OCI-M2 (cell line): ENCODE measurements around the gene MYL5.
"Not testable (repeated sequence)": the region's sequence is repeated elsewhere in the genome, so short reads cannot be mapped to it uniquely, and the experiment has no call there.

Experiments
- DNase-seq: peaks from one replicate; lab custom pipeline; 2025; ENCODE audit not compliant: unreplicated experiment; lab: John Stamatoyannopoulos, UW

MYL5 gene

DNA sequence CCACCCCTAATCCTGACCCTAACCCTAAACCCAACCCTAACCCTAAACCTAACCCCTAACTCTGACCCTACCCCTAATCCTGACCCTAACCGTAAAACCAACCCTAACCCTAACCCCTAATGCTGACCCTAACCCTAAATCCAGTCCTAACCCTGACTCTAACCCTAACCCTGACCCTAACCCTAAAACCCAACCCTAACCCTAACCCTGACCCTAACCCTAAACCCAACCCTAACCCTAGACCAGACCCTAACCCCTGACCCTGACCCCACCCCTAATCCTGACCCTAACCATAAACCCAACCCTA lies 30.6 kb downstream of the MYL5 start:
- DNase-seq = no peak

GRCh38 chr4:705278-706082 lies 31.1 kb downstream of the MYL5 start, which contains the start of gene PCGF3:
PCGF3 (plus strand) TSS chr4:705832; CDS start chr4:733681, 27,849 bp downstream.
- peak; percentile 31 for DNase-seq

- not testable (repeated sequence) for DNase-seq
These were observed 31.8 kb downstream of the MYL5 start for GRCh38 chr4:706083-706633.

- no peak for DNase-seq
These were observed 32.7 kb downstream of the MYL5 start for GRCh38 chr4:706834-707598.

DNA sequence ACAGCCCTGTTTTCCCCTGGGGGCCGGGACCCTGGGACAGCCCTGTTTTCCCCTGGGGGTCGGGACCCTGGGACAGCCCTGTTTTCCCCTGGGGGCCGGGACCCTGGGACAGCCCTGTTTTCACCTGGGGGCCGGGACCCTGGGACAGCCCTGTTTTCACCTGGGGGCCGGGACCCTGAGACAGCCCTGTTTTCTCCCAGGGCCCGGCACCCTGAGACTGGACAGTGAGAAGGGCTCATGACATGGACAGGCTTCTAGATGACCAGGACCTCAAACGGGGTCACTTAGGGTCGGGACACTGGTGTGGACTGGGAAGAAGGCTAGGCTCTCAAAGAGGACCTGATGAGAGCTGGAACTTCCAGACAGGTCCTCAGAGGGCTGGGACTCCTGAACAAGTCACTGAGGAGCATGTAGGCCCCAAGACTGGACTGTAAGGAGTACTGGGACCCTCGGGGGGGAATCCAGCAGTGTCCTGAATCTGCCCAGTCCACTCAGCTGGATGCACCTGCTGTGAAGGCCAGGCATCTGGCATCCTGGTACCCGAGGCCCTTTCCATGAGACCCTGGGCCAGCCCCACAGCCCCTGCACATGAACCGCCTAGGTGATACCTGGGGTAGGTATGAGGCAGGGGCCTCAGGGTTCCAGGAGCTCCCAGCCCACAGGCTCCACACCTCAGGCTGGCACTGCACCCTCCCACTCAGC lies 33.7 kb downstream of the MYL5 start:
- DNase-seq = no peak

GRCh38 chr4:708631-708933 lies 34.2 kb downstream of the MYL5 start:
- DNase-seq = no peak

- DNase-seq = no peak
These were observed 35.0 kb downstream of the MYL5 start for GRCh38 chr4:709348-709747.

- DNase-seq = no peak
These were observed 35.8 kb downstream of the MYL5 start for GRCh38 chr4:710116-710515.

- no peak for DNase-seq
These were observed 36.6 kb downstream of the MYL5 start for GRCh38 chr4:710916-711315.

GRCh38 chr4:712093-712492 lies 37.8 kb downstream of the MYL5 start:
- no peak for DNase-seq

GRCh38 chr4:712916-713632 lies 38.7 kb downstream of the MYL5 start:
- no peak for DNase-seq

GRCh38 chr4:714087-714486 lies 39.7 kb downstream of the MYL5 start:
- no peak for DNase-seq

DNA sequence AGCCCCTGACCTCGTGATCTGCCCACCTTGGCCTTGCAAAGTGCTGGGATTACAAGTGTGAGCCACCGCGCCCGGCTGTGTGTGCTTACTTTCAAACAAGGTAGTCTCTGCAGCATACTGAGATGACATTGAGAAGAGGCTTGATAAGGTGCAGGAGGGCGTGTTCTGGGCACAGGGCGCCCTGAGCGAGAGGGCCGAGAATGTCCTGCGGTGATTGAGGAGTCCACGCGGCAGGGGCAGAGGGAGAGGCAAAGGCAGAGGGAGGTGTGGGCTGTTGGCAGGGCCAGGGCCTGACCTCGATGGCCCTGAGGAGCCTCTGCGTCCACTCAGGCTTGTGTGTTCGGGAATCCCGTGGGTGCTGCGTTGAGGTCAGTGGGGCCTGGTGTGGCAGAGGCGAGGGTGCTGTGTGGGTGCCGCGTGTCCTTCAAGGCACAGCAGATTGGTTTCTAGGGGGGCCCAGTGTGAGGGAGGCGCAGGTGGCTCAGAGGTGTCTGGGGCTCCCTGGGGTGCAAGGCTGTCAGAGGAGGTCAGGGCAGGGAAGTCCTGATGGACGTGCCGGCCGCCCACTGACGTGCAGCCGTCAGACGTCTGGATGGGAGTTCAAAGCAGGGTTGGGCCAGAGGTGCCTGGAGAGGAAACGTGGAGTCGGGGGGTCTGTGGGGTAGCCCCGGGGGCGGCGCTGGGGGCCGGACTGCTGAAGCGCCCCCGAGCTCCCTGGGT lies 43.4 kb downstream of the MYL5 start:
- DNase-seq = no peak

DNA sequence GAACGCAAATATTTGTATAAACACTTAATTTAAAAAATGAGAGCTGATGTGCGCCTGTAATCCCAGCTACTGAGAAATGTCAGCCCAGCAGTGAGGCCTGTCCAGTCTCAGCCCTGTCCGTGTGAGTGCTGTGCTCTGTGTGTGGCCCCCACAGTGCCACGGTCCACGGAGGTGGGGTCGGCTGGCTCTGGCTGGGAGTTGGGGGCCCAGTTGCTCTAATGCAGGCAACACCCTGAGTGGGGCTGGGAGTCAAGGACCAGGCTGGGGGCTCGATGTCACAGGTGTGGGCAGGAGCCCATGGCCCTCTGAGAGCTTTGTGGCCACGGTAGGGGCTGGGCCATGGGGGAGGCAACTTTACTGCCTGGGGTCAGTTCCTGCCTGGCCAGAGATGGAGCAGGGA lies 44.1 kb downstream of the MYL5 start:
- no peak for DNase-seq

- DNase-seq = no peak
These were observed 45.9 kb downstream of the MYL5 start for GRCh38 chr4:720111-720860.

DNA sequence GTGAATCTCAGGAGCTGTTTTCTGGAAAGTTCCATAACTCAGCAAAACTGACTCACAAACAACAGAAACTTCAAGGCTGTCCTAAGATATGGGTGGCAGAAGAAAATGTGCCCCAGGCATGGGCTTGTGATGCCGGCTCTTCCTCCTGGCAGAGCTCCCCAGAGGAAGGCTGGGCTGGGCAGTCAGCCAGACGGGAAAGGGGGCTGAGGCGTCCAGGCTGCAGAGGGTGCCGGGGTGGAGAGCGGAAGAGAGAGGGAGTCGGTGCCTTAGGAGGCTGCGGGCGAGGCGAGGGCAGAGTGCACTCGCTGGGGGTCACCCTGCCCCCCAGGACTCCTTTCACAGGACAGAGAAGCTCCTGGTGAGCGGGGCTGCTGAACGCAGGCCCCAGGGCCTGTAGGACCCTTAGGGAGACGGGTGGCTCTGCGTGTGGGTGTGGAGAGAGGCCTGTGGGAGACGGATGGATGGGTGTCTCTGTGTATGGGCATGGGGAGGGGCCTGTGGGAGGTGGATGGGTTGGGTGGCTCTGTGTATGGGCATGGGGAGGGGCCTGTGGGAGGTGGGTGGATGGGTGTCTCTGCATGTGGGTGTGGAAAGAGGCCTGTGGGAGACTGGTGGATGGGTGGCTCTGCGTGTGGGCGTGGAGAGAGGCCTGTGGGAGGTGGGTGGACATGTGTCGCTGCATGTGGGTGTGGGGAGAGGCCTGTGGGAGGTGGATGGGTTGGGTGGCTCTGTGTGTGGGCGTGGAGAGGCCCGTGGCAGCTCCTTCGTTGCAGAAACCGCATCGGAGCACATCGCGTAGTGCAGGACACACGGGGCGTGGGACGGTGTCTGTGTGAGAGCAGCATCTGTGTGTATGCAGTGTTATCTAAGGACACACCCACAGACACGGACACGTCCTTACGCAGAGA lies 47.2 kb downstream of the MYL5 start:
- no peak for DNase-seq

- no peak for DNase-seq
These were observed 47.9 kb downstream of the MYL5 start for GRCh38 chr4:722169-722725.

- no peak for DNase-seq
These were observed 48.6 kb downstream of the MYL5 start for GRCh38 chr4:722851-723360.
